ENCODE results near the gene LAMB1. TPM values are rescaled to one million over a fixed set of nuclear protein-coding genes. Genes with fewer than 3 reads are reported as not detected.
A peak's percentile ranks its signal among the peaks of the same experiment; 100 is the strongest.

LAMB1 gene
- total and polyA plus RNA-seq, 2 experiments from 2014 or later: 284 to 323 TPM

DNA sequence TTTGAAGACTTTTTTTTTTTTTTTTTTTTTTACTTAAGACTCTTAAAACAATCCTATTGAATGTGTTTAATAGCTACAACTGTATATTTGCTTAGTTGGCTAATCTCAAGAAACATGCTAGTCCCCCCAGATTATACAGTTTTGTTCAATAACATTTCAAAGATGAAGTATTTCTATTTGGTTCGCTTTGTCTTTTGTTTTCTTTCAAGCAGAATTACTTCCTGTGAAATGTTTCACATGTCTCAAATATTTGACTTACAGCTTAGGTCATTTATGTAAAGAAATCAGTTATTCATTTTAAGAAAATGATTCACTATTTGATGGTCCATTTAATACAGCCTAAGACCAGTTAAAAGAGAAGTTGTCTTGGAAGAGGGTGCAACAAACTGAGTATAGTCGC is 12.8 kb upstream of the LAMB1 start:
- Histone ChIP-seq H4K20me1 (ENCODE audit: insufficient read depth, poor library complexity, severe bottlenecking) (no peaks in the 10 kb centered on the region), H3K9me3 (ENCODE audit: low read depth) (no peaks in the 10 kb centered on the region), H3K4me2 (no peak overlapping the region), H3K79me2 (no peaks in the 10 kb centered on the region), H3K27me3 (no peaks in the 10 kb centered on the region), H3K4me1 (ENCODE audit: insufficient read depth) (peaks cover 28% of the 10 kb centered on the region), H3K9me2 (replicated peaks; ENCODE audit: insufficient read depth) (no peaks in the 10 kb centered on the region), H2AFZ (no peak overlapping the region), H3K27ac (no peak overlapping the region), H3K36me3 (replicated peaks; ENCODE audit: insufficient read depth, low read depth) (no peaks in the 10 kb centered on the region), H3K4me3 (no peak overlapping the region)
- TF ChIP-seq, protein P1, sequence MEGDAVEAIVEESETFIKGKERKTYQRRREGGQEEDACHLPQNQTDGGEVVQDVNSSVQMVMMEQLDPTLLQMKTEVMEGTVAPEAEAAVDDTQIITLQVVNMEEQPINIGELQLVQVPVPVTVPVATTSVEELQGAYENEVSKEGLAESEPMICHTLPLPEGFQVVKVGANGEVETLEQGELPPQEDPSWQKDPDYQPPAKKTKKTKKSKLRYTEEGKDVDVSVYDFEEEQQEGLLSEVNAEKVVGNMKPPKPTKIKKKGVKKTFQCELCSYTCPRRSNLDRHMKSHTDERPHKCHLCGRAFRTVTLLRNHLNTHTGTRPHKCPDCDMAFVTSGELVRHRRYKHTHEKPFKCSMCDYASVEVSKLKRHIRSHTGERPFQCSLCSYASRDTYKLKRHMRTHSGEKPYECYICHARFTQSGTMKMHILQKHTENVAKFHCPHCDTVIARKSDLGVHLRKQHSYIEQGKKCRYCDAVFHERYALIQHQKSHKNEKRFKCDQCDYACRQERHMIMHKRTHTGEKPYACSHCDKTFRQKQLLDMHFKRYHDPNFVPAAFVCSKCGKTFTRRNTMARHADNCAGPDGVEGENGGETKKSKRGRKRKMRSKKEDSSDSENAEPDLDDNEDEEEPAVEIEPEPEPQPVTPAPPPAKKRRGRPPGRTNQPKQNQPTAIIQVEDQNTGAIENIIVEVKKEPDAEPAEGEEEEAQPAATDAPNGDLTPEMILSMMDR (IDR thresholded peaks at IDR 0.05; ENCODE audit: poor library complexity): no peak
- no peak for TF ChIP-seq EZH2phosphoT487 (IDR thresholded peaks at IDR 0.05; ENCODE audit: low read depth, severe bottlenecking, unreplicated experiment)
- TF ChIP-seq EZH2 (IDR thresholded peaks at IDR 0.05; ENCODE audit: borderline replicate concordance): no peak
- WGBS (ENCODE audit: low lambda C conversion rate, missing lambda C conversion rate): 79% methylated on average over 2 of the region's 2 CpGs
- no peak for DNase-seq (ENCODE audit: low spot score)

DNA sequence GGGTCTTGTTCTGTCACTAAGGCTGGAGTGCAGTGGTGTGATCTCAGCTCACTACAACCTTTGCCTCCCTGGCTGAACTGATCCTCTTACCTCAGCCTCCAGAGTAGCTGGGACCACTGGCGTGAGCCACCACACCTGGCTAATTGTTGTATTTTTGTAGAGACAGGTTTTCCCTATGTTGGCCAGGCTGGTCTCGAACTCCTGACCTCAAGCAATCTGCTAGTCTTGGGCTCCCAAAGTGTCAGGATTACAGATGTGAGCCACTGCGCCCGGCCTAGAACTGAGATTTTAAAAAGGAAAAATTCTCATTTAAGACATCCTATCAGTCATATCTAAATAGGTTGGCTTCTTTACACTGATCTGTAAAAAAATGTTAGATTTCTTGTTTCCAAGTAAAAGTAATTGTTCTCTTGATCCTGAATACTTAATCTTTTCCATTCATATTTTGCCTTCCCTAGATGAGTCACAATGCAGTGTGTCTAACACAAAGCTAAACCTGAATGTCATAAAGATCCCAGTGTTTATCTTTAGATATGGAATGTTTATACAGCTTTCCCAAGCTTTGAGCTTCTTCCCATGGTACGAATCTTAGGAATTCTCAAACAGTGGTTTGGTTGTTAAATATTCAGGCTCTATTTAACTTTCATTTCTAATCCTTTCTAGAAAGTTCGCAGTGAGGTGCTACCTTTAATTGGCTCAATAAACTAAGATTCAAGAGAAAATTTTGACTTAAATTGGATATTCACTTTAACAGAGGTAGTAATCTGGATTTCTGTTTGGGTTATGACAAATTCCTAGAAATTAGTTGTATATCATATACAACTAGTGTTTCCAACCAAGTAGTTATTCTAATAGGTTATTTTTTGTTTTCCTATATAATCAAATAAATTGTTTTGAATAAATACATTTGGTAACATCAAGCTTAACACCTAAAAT is 12.1 kb upstream of the LAMB1 start:
- 40% methylated on average over 6 of the region's 6 CpGs for WGBS (ENCODE audit: low lambda C conversion rate, missing lambda C conversion rate)
- Histone ChIP-seq H3K9me2 (replicated peaks; ENCODE audit: insufficient read depth) (no peaks in the 10 kb centered on the region), H3K4me2 (peak overlapping the region; percentile 7), H3K36me3 (replicated peaks; ENCODE audit: insufficient read depth, low read depth) (no peaks in the 10 kb centered on the region), H3K9me3 (ENCODE audit: low read depth) (no peaks in the 10 kb centered on the region), H3K27me3 (no peaks in the 10 kb centered on the region), H3K4me1 (ENCODE audit: insufficient read depth) (peaks cover 35% of the 10 kb centered on the region), H4K20me1 (ENCODE audit: insufficient read depth, poor library complexity, severe bottlenecking) (no peaks in the 10 kb centered on the region), H2AFZ (no peak overlapping the region), H3K79me2 (no peaks in the 10 kb centered on the region), H3K27ac (peak overlapping the region; percentile 38), H3K4me3 (no peak overlapping the region)
- TF ChIP-seq EZH2phosphoT487 (IDR thresholded peaks at IDR 0.05; ENCODE audit: low read depth, severe bottlenecking, unreplicated experiment) (no peak), EZH2 (IDR thresholded peaks at IDR 0.05; ENCODE audit: borderline replicate concordance) (no peak)
- TF ChIP-seq, protein P1 (IDR thresholded peaks at IDR 0.05; ENCODE audit: poor library complexity): no peak
- peak; percentile 40 for DNase-seq (ENCODE audit: low spot score)

DNA sequence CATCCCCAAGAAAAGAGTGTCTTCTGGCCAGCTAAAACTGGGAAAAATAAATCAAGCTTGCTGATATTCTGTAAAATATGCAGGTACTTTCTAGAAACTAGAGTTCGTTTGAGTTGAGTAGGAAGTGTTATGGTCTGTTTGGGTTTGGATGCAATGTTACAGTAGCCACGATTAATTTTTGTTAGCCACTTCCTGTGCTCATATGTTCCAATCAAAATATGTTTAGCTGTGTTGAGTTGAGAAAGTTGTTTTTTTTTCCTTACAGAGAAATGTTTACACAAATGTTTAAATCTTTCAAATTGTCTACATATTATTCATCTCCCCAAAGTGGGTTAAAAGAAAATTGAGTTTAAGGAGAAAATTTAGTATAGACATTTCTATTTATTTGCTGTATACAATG is 11.3 kb upstream of the LAMB1 start:
- H4K20me1 ChIP-seq (ENCODE audit: insufficient read depth, poor library complexity, severe bottlenecking): no peaks in the 10 kb centered on the region
- no peak overlapping the region for H3K4me3 ChIP-seq
- 83% methylated on average over 2 of the region's 2 CpGs for WGBS (ENCODE audit: low lambda C conversion rate, missing lambda C conversion rate)
- DNase-seq (ENCODE audit: low spot score): no peak
- H3K4me1 ChIP-seq (ENCODE audit: insufficient read depth): peaks cover 39% of the 10 kb centered on the region
- TF ChIP-seq EZH2phosphoT487 (IDR thresholded peaks at IDR 0.05; ENCODE audit: low read depth, severe bottlenecking, unreplicated experiment): no peak
- TF ChIP-seq, protein P1 (IDR thresholded peaks at IDR 0.05; ENCODE audit: poor library complexity): no peak
- TF ChIP-seq EZH2 (IDR thresholded peaks at IDR 0.05; ENCODE audit: borderline replicate concordance): no peak
- H3K27ac ChIP-seq: no peak overlapping the region
- H3K79me2 ChIP-seq: no peaks in the 10 kb centered on the region
- H3K4me2 ChIP-seq: no peak overlapping the region
- H3K9me2 ChIP-seq (replicated peaks; ENCODE audit: insufficient read depth): no peaks in the 10 kb centered on the region
- no peaks in the 10 kb centered on the region for H3K27me3 ChIP-seq
- no peaks in the 10 kb centered on the region for H3K36me3 ChIP-seq (replicated peaks; ENCODE audit: insufficient read depth, low read depth)
- H3K9me3 ChIP-seq (ENCODE audit: low read depth): no peaks in the 10 kb centered on the region
- no peak overlapping the region for H2AFZ ChIP-seq
